Right renal cortex interstitium (tissue), 3 donors: ENCODE data around the gene CES3. TPM values are rescaled to one million over a fixed set of nuclear protein-coding genes. Genes with fewer than 3 reads are reported as not detected.

Experiments used
- DNase-seq, 3 donors: peaks; one replicate each; pipeline ENCODE4 v3.0.0-alpha.2; 2013; ENCODE audit warnings: low read depth in 3 of 3, low spot score in 2 of 3
- polyA plus RNA-seq, 3 donors: library from polyadenylated mRNA; unstranded; fragments of 120-200 nt; gene quantifications; one replicate each; pipeline ENCODE4 v1.2.1, GENCODE V29; 2013; ENCODE audit not compliant: insufficient read length in 3 of 3

CES3 gene
- polyA plus RNA-seq, 3 donors, result 1.3 to 3.1 (median 1.8) TPM

- DNase-seq, result no peak
Observed at GRCh38 chr16:66996983-66997358, 35.9 kb downstream of the CES3 start.

- DNase-seq, result no peak
Observed at GRCh38 chr16:67000384-67001351, 39.6 kb downstream of the CES3 start.

GRCh38 chr16:67001726-67002125 lies 40.7 kb downstream of the CES3 start:
- DNase-seq, result no peak

- DNase-seq, result no peak
Observed at GRCh38 chr16:67006930-67007658, 46.0 kb downstream of the CES3 start.

GRCh38 chr16:67009158-67009557 lies 48.1 kb downstream of the CES3 start:
- DNase-seq, result no peak

GRCh38 chr16:67011274-67011673 lies 50.2 kb downstream of the CES3 start:
- DNase-seq, result no peak

- no peak for DNase-seq
Observed at GRCh38 chr16:67013233-67013822, 52.3 kb downstream of the CES3 start.

- peak in 1 of 3 donors; percentile 75 for DNase-seq
Observed at GRCh38 chr16:67013823-67014633, 53.0 kb downstream of the CES3 start.

GRCh38 chr16:67014634-67015312 lies 53.7 kb downstream of the CES3 start:
- no peak for DNase-seq

- no peak for DNase-seq
Observed at GRCh38 chr16:67015313-67015731, 54.3 kb downstream of the CES3 start.

GRCh38 chr16:67016143-67016542 lies 55.1 kb downstream of the CES3 start:
- no peak for DNase-seq

GRCh38 chr16:67016681-67017420 lies 55.8 kb downstream of the CES3 start:
- DNase-seq, result no peak

- no peak for DNase-seq
Observed at GRCh38 chr16:67017421-67017750, 56.3 kb downstream of the CES3 start.

- no peak for DNase-seq
Observed at GRCh38 chr16:67017810-67018488, 56.9 kb downstream of the CES3 start.

- no peak for DNase-seq
Observed at GRCh38 chr16:67019171-67019570, 58.1 kb downstream of the CES3 start.

GRCh38 chr16:67021321-67021720 lies 60.3 kb downstream of the CES3 start:
- DNase-seq, result no peak

- no peak for DNase-seq
Observed at GRCh38 chr16:67022531-67023214, 61.6 kb downstream of the CES3 start.

- no peak for DNase-seq
Observed at GRCh38 chr16:67023689-67024088, 62.6 kb downstream of the CES3 start.
